ENCODE data around the gene TSPAN14. TPM values are rescaled to one million over a fixed set of nuclear protein-coding genes. Genes with fewer than 3 reads are reported as not detected.
A peak's percentile ranks its signal among the peaks of the same experiment; 100 is the strongest.

Gene TSPAN14
- polyA plus RNA-seq, 1 donor (not counting 4 experiments of a cell fraction or from before 2014, with no cell fraction given) = 71.1 TPM

DNA sequence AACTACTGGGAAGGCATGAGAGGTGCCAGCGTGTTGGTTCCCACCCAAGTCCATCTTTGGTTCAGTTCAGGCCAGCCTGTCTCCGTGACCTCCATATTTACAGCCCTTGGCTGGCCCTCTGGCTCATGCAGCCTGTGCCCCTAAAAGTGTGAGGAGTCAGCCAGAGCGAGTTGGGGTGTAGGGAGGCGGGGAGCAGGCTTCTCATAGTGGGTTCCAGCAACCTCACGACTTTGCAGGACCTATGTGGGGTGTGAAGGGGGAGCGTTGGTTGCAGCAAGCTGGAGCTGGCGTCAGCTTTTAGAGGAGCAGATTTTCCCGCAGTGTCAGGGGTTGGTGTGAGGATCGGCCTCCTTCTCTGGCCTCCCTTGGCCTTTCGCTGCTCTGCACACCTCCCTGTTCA lies 9.8 kb downstream of the TSPAN14 start:
- Histone ChIP-seq H3K36me3 (ENCODE audit: control insufficient read depth in 2 of 2, extremely low read depth in 1 of 2, insufficient read depth in 2 of 2, low read length in 2 of 2) (peaks cover 13 to 19% of the 10 kb centered on the region in 2 experiments), H3K9me3 (ENCODE audit: control insufficient read depth, low read depth, low read length) (no peaks in the 10 kb centered on the region), H3K4me1 (ENCODE audit: control insufficient read depth, extremely low read depth, insufficient read depth, low read length) (peaks cover 99% of the 10 kb centered on the region), H3K27ac (ENCODE audit: control insufficient read depth, insufficient read depth, low read length) (peak overlapping the region; percentile 84), H3K9me1 (ENCODE audit: control insufficient read depth, extremely low read depth, insufficient read depth, low read length) (peaks cover 10% of the 10 kb centered on the region), H2AFZ (ENCODE audit: control insufficient read depth, low read length) (no peak overlapping the region), H3K27me3 (ENCODE audit: control insufficient read depth, extremely low read depth, insufficient read depth, low read length) (no peaks in the 10 kb centered on the region), H3K79me2 (ENCODE audit: control insufficient read depth, insufficient read depth, low read length) (peaks cover 99% of the 10 kb centered on the region), H3K4me3 (ENCODE audit: control insufficient read depth in 2 of 3, extremely low read depth in 1 of 3, insufficient read depth in 2 of 3, low read depth in 1 of 3, low read length in 3 of 3) (no peak overlapping the region), H3K4me2 (ENCODE audit: control insufficient read depth, extremely low read depth, insufficient read depth, low read depth, low read length) (peak overlapping the region; percentile 42), H4K20me1 (ENCODE audit: control insufficient read depth, extremely low read depth, insufficient read depth, low read length) (peaks cover 34% of the 10 kb centered on the region), H3K9ac (ENCODE audit: control insufficient read depth, extremely low read depth, insufficient read depth, low read length) (peak overlapping the region; percentile 48)
- TF ChIP-seq EZH2 (IDR thresholded peaks at IDR 0.05; ENCODE audit: low read length) = no peak
- TF ChIP-seq, protein P1, sequence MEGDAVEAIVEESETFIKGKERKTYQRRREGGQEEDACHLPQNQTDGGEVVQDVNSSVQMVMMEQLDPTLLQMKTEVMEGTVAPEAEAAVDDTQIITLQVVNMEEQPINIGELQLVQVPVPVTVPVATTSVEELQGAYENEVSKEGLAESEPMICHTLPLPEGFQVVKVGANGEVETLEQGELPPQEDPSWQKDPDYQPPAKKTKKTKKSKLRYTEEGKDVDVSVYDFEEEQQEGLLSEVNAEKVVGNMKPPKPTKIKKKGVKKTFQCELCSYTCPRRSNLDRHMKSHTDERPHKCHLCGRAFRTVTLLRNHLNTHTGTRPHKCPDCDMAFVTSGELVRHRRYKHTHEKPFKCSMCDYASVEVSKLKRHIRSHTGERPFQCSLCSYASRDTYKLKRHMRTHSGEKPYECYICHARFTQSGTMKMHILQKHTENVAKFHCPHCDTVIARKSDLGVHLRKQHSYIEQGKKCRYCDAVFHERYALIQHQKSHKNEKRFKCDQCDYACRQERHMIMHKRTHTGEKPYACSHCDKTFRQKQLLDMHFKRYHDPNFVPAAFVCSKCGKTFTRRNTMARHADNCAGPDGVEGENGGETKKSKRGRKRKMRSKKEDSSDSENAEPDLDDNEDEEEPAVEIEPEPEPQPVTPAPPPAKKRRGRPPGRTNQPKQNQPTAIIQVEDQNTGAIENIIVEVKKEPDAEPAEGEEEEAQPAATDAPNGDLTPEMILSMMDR (optimal IDR thresholded peaks at IDR 0.05 in 1 of 3, IDR thresholded peaks at IDR 0.05 in 1 of 3, conservative IDR thresholded peaks at IDR 0.05 in 1 of 3; ENCODE audit: extremely low read depth in 1 of 3, insufficient read depth in 2 of 3, low read length in 3 of 3) = no peak
- dilution Hi-C loops (cut with MboI; ENCODE audit: extremely low pct_ligation_motif_present, low sequenced_read_pairs) = no loop called here
- no peak for DNase-seq (ENCODE audit: low read depth, low spot score)
- no peak for FAIRE-seq

DNA sequence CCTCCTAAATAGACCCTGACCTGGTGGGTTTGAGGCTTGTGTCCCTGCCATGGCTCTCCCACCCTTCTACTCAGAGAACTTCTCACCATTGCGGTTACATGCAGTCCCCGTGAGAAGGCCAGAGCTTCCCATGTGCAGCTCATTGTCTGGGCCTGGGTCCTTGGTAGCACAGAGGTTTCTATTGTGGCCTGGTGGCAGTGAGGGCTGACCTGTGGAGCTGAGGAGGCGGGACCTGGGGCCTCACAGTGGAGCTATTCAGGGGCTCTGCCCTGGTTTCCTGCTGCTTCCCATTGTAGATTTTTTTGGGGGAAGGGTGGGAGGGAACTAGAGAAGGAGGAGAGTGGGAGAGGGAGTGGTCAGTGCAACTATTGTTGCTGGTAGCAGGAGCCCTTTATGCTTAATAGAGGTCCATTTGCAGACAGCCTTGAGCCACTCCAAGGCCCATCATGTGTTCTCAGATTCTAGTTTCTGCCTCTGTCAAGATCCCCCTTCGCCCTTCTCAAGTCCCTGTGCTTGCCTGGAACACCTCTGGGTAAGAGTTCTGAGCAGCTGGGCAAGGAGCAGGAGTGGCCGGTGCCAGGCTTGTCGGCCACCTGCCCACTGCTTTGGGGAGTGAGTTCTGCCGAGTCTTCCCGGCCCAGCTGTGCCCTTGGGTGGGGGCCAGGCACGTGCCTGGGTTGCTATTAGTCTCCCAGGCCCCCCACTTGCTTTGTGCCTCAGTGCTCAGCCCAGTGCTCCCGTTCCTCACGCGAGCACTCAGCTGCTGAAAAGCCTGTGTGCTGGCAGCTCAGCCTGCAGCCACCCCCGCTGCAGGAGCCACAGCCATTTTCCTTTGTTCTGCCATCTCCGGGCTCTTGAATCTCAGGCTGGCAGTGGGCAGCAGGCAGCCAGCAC lies 10.7 kb downstream of the TSPAN14 start:
- TF ChIP-seq, protein P1 (optimal IDR thresholded peaks at IDR 0.05 in 1 of 3, IDR thresholded peaks at IDR 0.05 in 1 of 3, conservative IDR thresholded peaks at IDR 0.05 in 1 of 3; ENCODE audit: extremely low read depth in 1 of 3, insufficient read depth in 2 of 3, low read length in 3 of 3) = no peak
- TF ChIP-seq EZH2 (IDR thresholded peaks at IDR 0.05; ENCODE audit: low read length) = no peak
- Histone ChIP-seq H2AFZ (ENCODE audit: control insufficient read depth, low read length) (no peak overlapping the region), H3K27ac (ENCODE audit: control insufficient read depth, insufficient read depth, low read length) (peak overlapping the region; percentile 84), H3K79me2 (ENCODE audit: control insufficient read depth, insufficient read depth, low read length) (peaks cover 97% of the 10 kb centered on the region), H3K4me2 (ENCODE audit: control insufficient read depth, extremely low read depth, insufficient read depth, low read depth, low read length) (peak overlapping the region; percentile 35), H3K27me3 (ENCODE audit: control insufficient read depth, extremely low read depth, insufficient read depth, low read length) (no peaks in the 10 kb centered on the region), H3K4me3 (ENCODE audit: control insufficient read depth in 2 of 3, extremely low read depth in 1 of 3, insufficient read depth in 2 of 3, low read depth in 1 of 3, low read length in 3 of 3) (peak overlapping the region in 2 of 3 experiments; percentile 1 to 9), H3K9me3 (ENCODE audit: control insufficient read depth, low read depth, low read length) (no peaks in the 10 kb centered on the region), H3K4me1 (ENCODE audit: control insufficient read depth, extremely low read depth, insufficient read depth, low read length) (peaks cover 98% of the 10 kb centered on the region), H4K20me1 (ENCODE audit: control insufficient read depth, extremely low read depth, insufficient read depth, low read length) (peaks cover 34% of the 10 kb centered on the region), H3K36me3 (ENCODE audit: control insufficient read depth in 2 of 2, extremely low read depth in 1 of 2, insufficient read depth in 2 of 2, low read length in 2 of 2) (peaks cover 15 to 24% of the 10 kb centered on the region in 2 experiments), H3K9me1 (ENCODE audit: control insufficient read depth, extremely low read depth, insufficient read depth, low read length) (peaks cover 10% of the 10 kb centered on the region), H3K9ac (ENCODE audit: control insufficient read depth, extremely low read depth, insufficient read depth, low read length) (peak overlapping the region; percentile 48)
- no peak for FAIRE-seq
- no peak for DNase-seq (ENCODE audit: low read depth, low spot score)
- dilution Hi-C loops (cut with MboI; ENCODE audit: extremely low pct_ligation_motif_present, low sequenced_read_pairs) = no loop called here
